Mesothelial cell of epicardium (in vitro differentiated cells): Measurements from ENCODE around the gene HRH4. TPM values are rescaled to one million over a fixed set of nuclear protein-coding genes. Genes with fewer than 3 reads are reported as not detected.

Source experiments
- DNase-seq, 2 experiments: peaks; one replicate each; pipeline ENCODE4 v3.0.0; 2021; ENCODE audit warnings: low spot score in 2 of 2; ENCODE audit not compliant: unreplicated experiment in 2 of 2
- H3K27ac Mint-ChIP-seq: 2 replicates; pipeline ENCODE4 v1.8.0; 2021; ENCODE audit warnings: mixed read lengths
- H3K27me3 Mint-ChIP-seq: 2 replicates; pipeline ENCODE4 v1.8.0; 2021; ENCODE audit warnings: low read depth, mixed read lengths
- H3K36me3 Mint-ChIP-seq: 2 replicates; pipeline ENCODE4 v1.8.0; 2021; ENCODE audit warnings: mixed read lengths
- H3K4me1 Mint-ChIP-seq: 2 replicates; pipeline ENCODE4 v1.8.0; 2021; ENCODE audit warnings: mixed read lengths
- H3K4me3 Mint-ChIP-seq: 2 replicates; pipeline ENCODE4 v1.8.0; 2021; ENCODE audit warnings: mild to moderate bottlenecking, moderate library complexity, mixed read lengths
- H3K9me3 Mint-ChIP-seq: 2 replicates; pipeline ENCODE4 v1.8.0; 2021; ENCODE audit warnings: mixed read lengths
- CTCF ChIP-seq: fragments of 200-600 bp; sonication (generic); IDR thresholded peaks from one replicate; pipeline ENCODE4 v1.5.0; 2021; ENCODE audit warnings: antibody characterized with exemption; ENCODE audit not compliant: unreplicated experiment
- total RNA-seq: library from RNA; stranded (reverse); gene quantifications from 3 replicates; pipeline ENCODE4 v1.2.1, GENCODE V29; 2021

HRH4 gene
- total RNA-seq, 1 donor from 2014 or later: not detected

- no peak overlapping the region for H3K27ac Mint-ChIP-seq
- peaks cover 13% of the 10 kb centered on the region for H3K27me3 Mint-ChIP-seq
- peaks cover 23% of the 10 kb centered on the region for H3K4me1 Mint-ChIP-seq
- no peak overlapping the region for H3K4me3 Mint-ChIP-seq
- H3K36me3 Mint-ChIP-seq: no peaks in the 10 kb centered on the region
- TF ChIP-seq CTCF: no peak
- H3K9me3 Mint-ChIP-seq: peaks cover 10% of the 10 kb centered on the region
- DNase-seq: no peak
These were observed 45.7 kb downstream of the HRH4 start for GRCh38 chr18:24506175-24506574.

GRCh38 chr18:24509435-24509834 lies 49.0 kb downstream of the HRH4 start:
- Mint-ChIP-seq H3K4me1 (peaks cover 12% of the 10 kb centered on the region), H3K36me3 (no peaks in the 10 kb centered on the region), H3K4me3 (no peak overlapping the region), H3K27me3 (peaks cover 7% of the 10 kb centered on the region), H3K27ac (no peak overlapping the region), H3K9me3 (peaks cover 9% of the 10 kb centered on the region)
- DNase-seq: no peak
- no peak for TF ChIP-seq CTCF

GRCh38 chr18:24514439-24514838 lies 54.0 kb downstream of the HRH4 start:
- Mint-ChIP-seq H3K4me3 (no peak overlapping the region), H3K27me3 (no peaks in the 10 kb centered on the region), H3K4me1 (no peaks in the 10 kb centered on the region), H3K36me3 (no peaks in the 10 kb centered on the region), H3K27ac (no peak overlapping the region), H3K9me3 (peaks cover 2% of the 10 kb centered on the region)
- peak; percentile 87 for TF ChIP-seq CTCF
- DNase-seq: no peak

GRCh38 chr18:24515721-24516120 lies 55.3 kb downstream of the HRH4 start:
- Mint-ChIP-seq H3K36me3 (no peaks in the 10 kb centered on the region), H3K27ac (no peak overlapping the region), H3K27me3 (no peaks in the 10 kb centered on the region), H3K4me3 (no peak overlapping the region), H3K9me3 (no peaks in the 10 kb centered on the region), H3K4me1 (no peaks in the 10 kb centered on the region)
- no peak for DNase-seq
- TF ChIP-seq CTCF: no peak

- Mint-ChIP-seq H3K9me3 (no peaks in the 10 kb centered on the region), H3K36me3 (no peaks in the 10 kb centered on the region), H3K27me3 (no peaks in the 10 kb centered on the region), H3K27ac (no peak overlapping the region), H3K4me3 (no peak overlapping the region), H3K4me1 (no peaks in the 10 kb centered on the region)
- no peak for DNase-seq
- TF ChIP-seq CTCF: no peak
These were observed 55.8 kb downstream of the HRH4 start for GRCh38 chr18:24516261-24516660.

GRCh38 chr18:24517554-24517953 lies 57.1 kb downstream of the HRH4 start:
- H3K9me3 Mint-ChIP-seq: no peaks in the 10 kb centered on the region
- TF ChIP-seq CTCF: no peak
- no peak overlapping the region for H3K27ac Mint-ChIP-seq
- H3K4me1 Mint-ChIP-seq: no peaks in the 10 kb centered on the region
- no peaks in the 10 kb centered on the region for H3K36me3 Mint-ChIP-seq
- no peak for DNase-seq
- H3K4me3 Mint-ChIP-seq: no peak overlapping the region
- no peaks in the 10 kb centered on the region for H3K27me3 Mint-ChIP-seq
